Subcutaneous adipose tissue (tissue), 4 donors: ENCODE measurements around the gene LRMDA. TPM values are rescaled to one million over a fixed set of nuclear protein-coding genes. Genes with fewer than 3 reads are reported as not detected.

Experiments
- CTCF ChIP-seq: fragments of 450-650 bp; IDR thresholded peaks from one replicate; pipeline ENCODE4 v1.5.1; 2016; ENCODE audit warnings: low read depth, mild to moderate bottlenecking, control low read depth, antibody characterized with exemption, moderate library complexity
- total RNA-seq, 4 donors: library from RNA; depleted of rRNA; stranded (reverse); fragments of >200 nt; gene quantifications; one replicate each; pipeline ENCODE4 v1.1.0, GENCODE V29; 2016

Gene LRMDA
- total RNA-seq, 4 donors from 2014 or later: 17.4 to 92.1 (median 22.8) TPM

GRCh38 chr10:76543655-76544054 is 1112.2 kb downstream of the LRMDA start:
- no peak for TF ChIP-seq CTCF

GRCh38 chr10:76544789-76545188 is 1113.4 kb downstream of the LRMDA start:
- TF ChIP-seq CTCF: no peak

DNA sequence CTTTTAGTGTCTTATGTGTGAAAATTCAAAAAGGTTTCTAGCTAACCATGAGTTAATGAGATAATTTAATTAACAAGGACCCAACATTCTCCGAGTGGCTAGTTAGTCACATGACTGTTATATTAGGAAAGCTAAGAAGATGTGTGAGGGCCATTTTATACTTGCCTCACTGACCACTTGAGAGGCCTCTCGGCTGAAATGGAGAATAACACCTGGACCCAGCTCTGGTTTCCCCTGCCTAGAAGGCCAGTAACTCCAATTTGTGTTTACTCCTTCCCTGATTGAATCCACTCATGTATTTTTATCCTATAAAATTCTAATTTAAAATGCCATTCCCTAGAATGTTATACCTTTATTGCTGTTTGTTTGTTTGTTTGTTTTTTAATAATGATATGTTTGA is 1115.0 kb downstream of the LRMDA start:
- TF ChIP-seq CTCF: no peak

- no peak for TF ChIP-seq CTCF
Measured at GRCh38 chr10:76547352-76547972, 1116.0 kb downstream of the LRMDA start.

DNA sequence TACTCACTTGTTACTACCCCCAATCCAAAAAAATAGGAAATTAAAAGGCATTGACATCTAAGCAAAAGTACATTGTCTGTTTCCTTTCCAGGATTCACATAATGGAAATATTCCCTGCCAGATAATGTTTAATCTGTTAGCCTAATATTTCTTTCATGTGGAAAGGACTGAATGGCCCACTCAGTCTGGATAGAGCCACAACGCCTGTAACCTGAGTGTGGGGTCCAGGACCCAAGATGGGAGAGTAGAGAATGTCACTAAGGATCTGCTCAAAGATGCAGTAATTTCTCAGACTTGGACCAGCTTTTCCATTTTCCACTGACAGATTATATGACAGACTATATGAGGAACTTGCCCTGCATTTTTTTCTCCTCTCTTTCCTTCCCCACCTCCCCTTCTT is 1117.3 kb downstream of the LRMDA start:
- TF ChIP-seq CTCF: no peak

GRCh38 chr10:76549171-76549570 is 1117.7 kb downstream of the LRMDA start:
- TF ChIP-seq CTCF: no peak

- no peak for TF ChIP-seq CTCF
Measured at GRCh38 chr10:76550806-76551205, 1119.4 kb downstream of the LRMDA start.
